ENCODE data around the gene AHDC1. TPM values are rescaled to one million over a fixed set of nuclear protein-coding genes. Genes with fewer than 3 reads are reported as not detected.

AHDC1 gene
- total RNA-seq, 2 experiments from 2014 or later, result 6.5 to 13.8 TPM

GRCh38 chr1:27574871-27575831 is 28.8 kb downstream of the AHDC1 start:
- H3K36me3 ChIP-seq (ENCODE audit: insufficient read depth, low read length), result no peaks in the 10 kb centered on the region
- peak; percentile 43; the same call in 1 of the 2 replicates for TF ChIP-seq CTCF (conservative IDR thresholded peaks at IDR 0.05; ENCODE audit: low read length)
- TF ChIP-seq EZH2phosphoT487 (IDR thresholded peaks at IDR 0.05; ENCODE audit: borderline replicate concordance, low read depth, low read length), result no peak
- no peak overlapping the region for H3K27ac ChIP-seq (ENCODE audit: low read depth, low read length, poor library complexity, severe bottlenecking)
- H3K79me2 ChIP-seq (ENCODE audit: insufficient read depth, low read depth, low read length), result no peaks in the 10 kb centered on the region
- no peak overlapping the region for H2AFZ ChIP-seq (ENCODE audit: low read length)
- no TSS peak for BruUV-seq (replicated peaks)
- H3K4me1 ChIP-seq (ENCODE audit: insufficient read depth, low read length, poor library complexity, severe bottlenecking), result peaks cover 17% of the 10 kb centered on the region
- no peak overlapping the region; the same call in 1 of the 2 replicates for H3K4me2 ChIP-seq (ENCODE audit: low read length)
- no peaks in the 10 kb centered on the region for H3K9me2 ChIP-seq (ENCODE audit: insufficient read depth, low read length)
- no peaks in the 10 kb centered on the region for H3K9me3 ChIP-seq (ENCODE audit: low read length)
- POLR2A ChIA-PET, result interaction anchor here (0.7 kb wide), 1 partner anchor 274 kb away, joined by 3 read pairs; no protein-coding TSS in a partner anchor
- no peak overlapping the region for H3K4me3 ChIP-seq (ENCODE audit: low read depth, low read length, poor library complexity, severe bottlenecking)
- CTCF ChIA-PET (ENCODE audit: unreplicated experiment), result interaction anchor here (0.6 kb wide), 1 partner anchor 170 kb away, joined by 3 read pairs; no protein-coding TSS in a partner anchor
- no peaks in the 10 kb centered on the region; the same call in 1 of the 2 replicates for H4K20me1 ChIP-seq (ENCODE audit: insufficient read depth, low read length)
- no peak for DNase-seq (ENCODE audit: low spot score)
- intact Hi-C loops (cut with micrococcal nuclease; ENCODE audit: unreplicated experiment), result no loop called here

GRCh38 chr1:27574001-27574781 is 29.8 kb downstream of the AHDC1 start:
- no TSS peak for BruUV-seq (replicated peaks)
- Histone ChIP-seq H2AFZ (ENCODE audit: low read length) (no peak overlapping the region), H3K9me3 (ENCODE audit: low read length) (no peaks in the 10 kb centered on the region), H3K27ac (ENCODE audit: low read depth, low read length, poor library complexity, severe bottlenecking) (no peak overlapping the region), H3K79me2 (ENCODE audit: insufficient read depth, low read depth, low read length) (no peaks in the 10 kb centered on the region), H3K9me2 (ENCODE audit: insufficient read depth, low read length) (no peaks in the 10 kb centered on the region), H3K4me2 (ENCODE audit: low read length) (no peak overlapping the region), H3K4me3 (ENCODE audit: low read depth, low read length, poor library complexity, severe bottlenecking) (no peak overlapping the region), H3K36me3 (ENCODE audit: insufficient read depth, low read length) (no peaks in the 10 kb centered on the region), H3K4me1 (ENCODE audit: insufficient read depth, low read length, poor library complexity, severe bottlenecking) (peaks cover 17% of the 10 kb centered on the region), H4K20me1 (ENCODE audit: insufficient read depth, low read length) (no peaks in the 10 kb centered on the region)
- ChIA-PET CTCF (ENCODE audit: unreplicated experiment) (no interaction called here), POLR2A (interaction anchor here (0.7 to 1.0 kb wide), 2 partner anchors 21 to 273 kb away, joined by 3 read pairs; no protein-coding TSS in a partner anchor)
- intact Hi-C loops (cut with micrococcal nuclease; ENCODE audit: unreplicated experiment), result no loop called here
- TF ChIP-seq CTCF (conservative IDR thresholded peaks at IDR 0.05; ENCODE audit: low read length), result no peak
- no peak for TF ChIP-seq EZH2phosphoT487 (IDR thresholded peaks at IDR 0.05; ENCODE audit: borderline replicate concordance, low read depth, low read length)
- DNase-seq (ENCODE audit: low spot score), result no peak
